Subcutaneous adipose tissue (tissue), 4 donors: Measurements from ENCODE around the gene MRTFB. TPM values are rescaled to one million over a fixed set of nuclear protein-coding genes. Genes with fewer than 3 reads are reported as not detected.

Experiments
- total RNA-seq, 4 donors: library from RNA; depleted of rRNA; stranded (reverse); fragments of >200 nt; gene quantifications; one replicate each; pipeline ENCODE4 v1.1.0, GENCODE V29; 2016
- TF ChIP-seq, protein P1 (sequence below): fragments of 450-650 bp; IDR thresholded peaks from one replicate; pipeline ENCODE4 v1.5.1; 2016; ENCODE audit warnings: low read depth, mild to moderate bottlenecking, control low read depth, antibody characterized with exemption, moderate library complexity

MRTFB gene
- total RNA-seq, 4 donors from 2014 or later: 48.1 to 92.1 (median 66.9) TPM

- TF ChIP-seq, protein P1, sequence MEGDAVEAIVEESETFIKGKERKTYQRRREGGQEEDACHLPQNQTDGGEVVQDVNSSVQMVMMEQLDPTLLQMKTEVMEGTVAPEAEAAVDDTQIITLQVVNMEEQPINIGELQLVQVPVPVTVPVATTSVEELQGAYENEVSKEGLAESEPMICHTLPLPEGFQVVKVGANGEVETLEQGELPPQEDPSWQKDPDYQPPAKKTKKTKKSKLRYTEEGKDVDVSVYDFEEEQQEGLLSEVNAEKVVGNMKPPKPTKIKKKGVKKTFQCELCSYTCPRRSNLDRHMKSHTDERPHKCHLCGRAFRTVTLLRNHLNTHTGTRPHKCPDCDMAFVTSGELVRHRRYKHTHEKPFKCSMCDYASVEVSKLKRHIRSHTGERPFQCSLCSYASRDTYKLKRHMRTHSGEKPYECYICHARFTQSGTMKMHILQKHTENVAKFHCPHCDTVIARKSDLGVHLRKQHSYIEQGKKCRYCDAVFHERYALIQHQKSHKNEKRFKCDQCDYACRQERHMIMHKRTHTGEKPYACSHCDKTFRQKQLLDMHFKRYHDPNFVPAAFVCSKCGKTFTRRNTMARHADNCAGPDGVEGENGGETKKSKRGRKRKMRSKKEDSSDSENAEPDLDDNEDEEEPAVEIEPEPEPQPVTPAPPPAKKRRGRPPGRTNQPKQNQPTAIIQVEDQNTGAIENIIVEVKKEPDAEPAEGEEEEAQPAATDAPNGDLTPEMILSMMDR: no peak
Measured at GRCh38 chr16:14087590-14088154, 16.6 kb downstream of the MRTFB start.

DNA sequence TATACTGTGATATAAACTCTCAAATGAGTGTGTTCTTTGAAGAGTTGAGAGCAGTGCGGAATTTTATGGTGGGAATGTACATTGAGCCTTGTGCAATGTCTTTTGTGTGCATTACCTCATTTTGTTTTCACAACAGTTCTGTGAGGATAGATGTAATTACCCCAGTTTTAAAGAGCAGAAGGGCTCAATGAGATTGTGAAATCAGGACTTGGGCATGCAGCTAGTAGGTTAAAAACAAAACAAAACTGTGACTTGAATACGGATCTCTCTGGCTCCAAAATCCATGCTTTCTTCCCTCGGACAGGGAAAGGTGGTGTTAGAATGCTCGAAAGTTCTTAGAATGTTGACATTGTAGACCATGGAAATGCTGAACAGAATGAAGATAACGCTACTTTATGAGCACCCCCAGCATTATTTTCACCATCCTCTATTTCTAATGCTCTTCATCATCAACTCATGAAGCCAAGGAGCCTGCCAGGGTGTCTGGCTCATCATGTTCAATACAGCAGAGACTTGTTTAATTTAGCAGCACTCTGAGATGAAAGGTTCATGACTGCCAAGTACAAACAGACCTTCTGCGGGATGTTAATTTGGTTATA, 17.1 kb downstream of the MRTFB start:
- TF ChIP-seq, protein P1: no peak

DNA sequence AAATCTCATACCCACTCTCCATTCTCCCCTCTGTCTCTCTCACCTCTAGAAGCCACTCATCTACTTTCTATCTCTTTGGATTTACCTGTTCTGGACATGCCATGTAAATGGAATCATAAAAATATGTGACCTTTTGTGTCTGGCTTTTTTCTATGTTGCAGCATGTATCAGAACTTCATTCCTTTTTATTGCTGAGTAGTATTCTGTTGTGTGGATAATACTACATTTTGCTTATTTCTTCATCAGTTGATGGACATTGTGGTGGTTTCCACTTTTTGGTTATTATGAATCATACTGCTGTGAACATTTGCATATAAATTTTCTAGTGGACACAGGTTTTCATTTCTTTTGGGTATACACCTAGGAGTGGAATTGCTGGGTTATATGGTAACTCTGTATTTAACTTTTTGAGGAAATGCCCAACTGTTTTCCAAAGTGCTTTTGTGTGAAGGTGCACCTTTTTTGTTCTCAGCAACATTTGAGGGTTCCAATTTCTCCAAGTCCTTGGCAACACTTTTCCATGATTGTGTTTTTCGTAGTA, 18.2 kb downstream of the MRTFB start:
- TF ChIP-seq, protein P1: no peak

GRCh38 chr16:14092561-14092960, 21.4 kb downstream of the MRTFB start:
- TF ChIP-seq, protein P1: no peak

GRCh38 chr16:14095883-14096551, 24.9 kb downstream of the MRTFB start:
- TF ChIP-seq, protein P1: no peak

- TF ChIP-seq, protein P1: no peak
Measured at GRCh38 chr16:14097182-14097959, 26.3 kb downstream of the MRTFB start.
